ENCODE results near the gene MAML2. TPM values are rescaled to one million over a fixed set of nuclear protein-coding genes. Genes with fewer than 3 reads are reported as not detected.

MAML2 gene
- total RNA-seq, 3 donors from 2014 or later (not counting 1 experiment from before 2014, with no cell fraction given): 14.2 to 20.5 (median 16.1) TPM

DNA sequence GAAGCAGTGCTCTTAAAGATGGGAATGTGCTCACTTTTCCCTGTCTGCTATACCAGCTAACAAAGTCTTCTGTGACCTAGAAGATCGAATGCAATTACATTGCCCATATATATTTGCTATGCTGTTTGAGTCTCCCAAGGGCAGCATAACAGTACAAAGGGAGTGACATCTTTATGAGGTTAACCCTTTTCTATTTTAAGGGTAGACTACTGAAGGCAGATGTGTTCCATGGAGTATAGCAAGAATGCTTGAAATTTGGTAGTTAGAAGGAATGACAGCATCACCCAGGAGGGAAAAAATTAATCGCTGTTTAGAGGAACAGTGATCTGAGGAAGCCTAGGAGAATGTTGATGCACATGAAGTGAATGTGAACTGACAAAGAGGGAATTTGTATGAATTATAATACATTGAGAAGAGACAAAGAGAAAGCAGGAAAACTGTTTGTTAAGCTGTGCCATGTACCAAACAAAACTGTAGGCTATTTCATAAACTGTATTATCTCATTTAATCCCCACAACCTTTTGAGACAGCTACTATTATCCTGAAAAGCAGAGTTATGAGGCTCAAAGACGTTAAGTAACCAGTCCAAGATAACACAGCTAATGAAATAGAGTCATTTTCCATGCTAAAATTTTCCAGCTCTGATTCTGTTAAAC lies 13.0 kb downstream of the MAML2 start:
- Mint-ChIP-seq H3K36me3 (no peaks in the 10 kb centered on the region), H3K4me3 (no peak overlapping the region), H3K27ac (no peak overlapping the region), H3K27me3 (ENCODE audit: low read depth in 2 of 2) (no peaks in the 10 kb centered on the region), H3K4me1 (peaks cover 22 to 36% of the 10 kb centered on the region in 2 donors), H3K9me3 (no peaks in the 10 kb centered on the region)
- Histone ChIP-seq H3K27me3 (ENCODE audit: control insufficient read depth, insufficient read depth, low read length) (no peaks in the 10 kb centered on the region), H3K9me3 (ENCODE audit: control insufficient read depth, insufficient read depth, low read length) (no peaks in the 10 kb centered on the region), H3K4me1 (ENCODE audit: control insufficient read depth, insufficient read depth, low read length) (peaks cover 4% of the 10 kb centered on the region), H3K27ac (ENCODE audit: low read length) (no peak overlapping the region), H3K36me3 (ENCODE audit: control insufficient read depth, insufficient read depth, low read length) (no peaks in the 10 kb centered on the region), H3K4me3 (ENCODE audit: low read length) (no peak overlapping the region)
- no peak for TF ChIP-seq CTCF (IDR thresholded peaks at IDR 0.05)
- ATAC-seq (no peak), DNase-seq (no peak)
- 98% methylated on average over 3 of the region's 3 CpGs for WGBS (ENCODE audit: insufficient coverage)
- intact Hi-C loops (cut with micrococcal nuclease): no loop called here

DNA sequence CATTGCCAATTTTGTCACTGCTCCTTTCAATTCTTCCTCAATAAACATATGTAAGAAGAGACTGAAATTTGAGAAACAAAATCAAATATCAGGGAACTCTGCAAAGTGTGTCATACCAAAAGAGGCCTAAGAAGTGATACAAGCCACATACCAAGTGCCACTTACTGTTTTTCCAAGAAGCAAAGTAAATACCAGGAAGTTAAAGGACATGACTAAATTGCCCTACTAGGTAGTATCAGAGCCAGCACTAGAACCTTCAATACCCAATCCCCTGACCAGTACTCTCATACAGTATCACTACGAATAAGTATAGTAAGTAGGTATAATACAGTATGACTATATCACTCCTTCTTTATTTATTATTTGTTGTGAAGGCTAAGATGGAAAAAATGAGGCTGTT lies 13.6 kb downstream of the MAML2 start:
- DNase-seq: no peak
- ATAC-seq: no peak
- no peak for TF ChIP-seq CTCF (IDR thresholded peaks at IDR 0.05)
- Histone ChIP-seq H3K4me3 (ENCODE audit: low read length) (no peak overlapping the region), H3K9me3 (ENCODE audit: control insufficient read depth, insufficient read depth, low read length) (no peaks in the 10 kb centered on the region), H3K27me3 (ENCODE audit: control insufficient read depth, insufficient read depth, low read length) (no peaks in the 10 kb centered on the region), H3K27ac (ENCODE audit: low read length) (no peak overlapping the region), H3K4me1 (ENCODE audit: control insufficient read depth, insufficient read depth, low read length) (peaks cover 4% of the 10 kb centered on the region), H3K36me3 (ENCODE audit: control insufficient read depth, insufficient read depth, low read length) (no peaks in the 10 kb centered on the region)
- Mint-ChIP-seq H3K4me1 (peaks cover 22 to 31% of the 10 kb centered on the region in 2 donors), H3K36me3 (no peaks in the 10 kb centered on the region), H3K27ac (no peak overlapping the region), H3K9me3 (no peaks in the 10 kb centered on the region), H3K27me3 (ENCODE audit: low read depth in 2 of 2) (no peaks in the 10 kb centered on the region), H3K4me3 (no peak overlapping the region)
- no CpG with 5 or more reads among the region's 1 CpG for WGBS (ENCODE audit: insufficient coverage)
- intact Hi-C loops (cut with micrococcal nuclease): no loop called here

GRCh38 chr11:96328395-96329010 lies 14.5 kb downstream of the MAML2 start:
- ATAC-seq (no peak), DNase-seq (no peak)
- intact Hi-C loops (cut with micrococcal nuclease): no loop called here
- no peak overlapping the region for H3K4me3 Mint-ChIP-seq
- no peak overlapping the region for H3K27ac Mint-ChIP-seq
- Histone ChIP-seq H3K36me3 (ENCODE audit: control insufficient read depth, insufficient read depth, low read length) (no peaks in the 10 kb centered on the region), H3K27ac (ENCODE audit: low read length) (no peak overlapping the region), H3K4me3 (ENCODE audit: low read length) (no peak overlapping the region), H3K27me3 (ENCODE audit: control insufficient read depth, insufficient read depth, low read length) (no peaks in the 10 kb centered on the region), H3K9me3 (ENCODE audit: control insufficient read depth, insufficient read depth, low read length) (no peaks in the 10 kb centered on the region), H3K4me1 (ENCODE audit: control insufficient read depth, insufficient read depth, low read length) (peaks cover 4% of the 10 kb centered on the region)
- H3K9me3 Mint-ChIP-seq: no peaks in the 10 kb centered on the region
- WGBS (ENCODE audit: insufficient coverage): 97% methylated on average over 6 of the region's 8 CpGs
- no peak for TF ChIP-seq CTCF (IDR thresholded peaks at IDR 0.05)
- no peaks in the 10 kb centered on the region for H3K27me3 Mint-ChIP-seq (ENCODE audit: low read depth in 2 of 2)
- no peaks in the 10 kb centered on the region for H3K36me3 Mint-ChIP-seq
- peaks cover 22 to 31% of the 10 kb centered on the region in 2 donors for H3K4me1 Mint-ChIP-seq
